Fibroblast of lung (primary cell): ENCODE data around the gene SLC22A12. TPM values are rescaled to one million over a fixed set of nuclear protein-coding genes. Genes with fewer than 3 reads are reported as not detected.

Experiments
- DNase-seq, 2 donors: peaks; one replicate each; pipeline versions ENCODE4 v3.0.0 to v3.0.0-alpha.2; 2010; ENCODE audit warnings: low read depth in 2 of 2
- H2AFZ ChIP-seq: 2 replicates; pipeline ENCODE4 v1.5.1; 2012; ENCODE audit warnings: low read length, control low read depth, inconsistent platforms
- H3K27ac ChIP-seq: 2 replicates; pipeline ENCODE4 v1.5.1; 2011; ENCODE audit warnings: low read length, control low read depth; ENCODE audit not compliant: insufficient read depth
- H3K27me3 ChIP-seq: 2 replicates; pipeline ENCODE4 v1.5.1; 2011; ENCODE audit warnings: mild to moderate bottlenecking, low read length; ENCODE audit not compliant: control insufficient read depth, insufficient read depth
- H3K36me3 ChIP-seq: 2 replicates; pipeline ENCODE4 v1.5.1; 2011; ENCODE audit warnings: low read length; ENCODE audit not compliant: control insufficient read depth, insufficient read depth
- H3K4me1 ChIP-seq: 2 replicates; pipeline ENCODE4 v1.5.1; 2011; ENCODE audit warnings: low read length; ENCODE audit not compliant: control insufficient read depth, insufficient read depth; ENCODE audit errors: extremely low read depth
- H3K4me2 ChIP-seq: 2 replicates; pipeline ENCODE4 v1.5.1; 2011; ENCODE audit warnings: low read length, control low read depth; ENCODE audit not compliant: insufficient read depth; ENCODE audit errors: extremely low read depth
- H3K4me3 ChIP-seq, 4 experiments: fragments of 200-600 bp in 1 of 4; sonication (generic) in 1 of 4; replicated peaks in 1 of 4; 2 replicates each; pipeline ENCODE4 v1.5.1; 2011 to 2016; ENCODE audit warnings: low read length in 4 of 4, low read depth in 3 of 4, mild to moderate bottlenecking in 3 of 4, control low read depth in 2 of 4, inconsistent platforms in 1 of 4, mixed read lengths in 1 of 4; ENCODE audit not compliant: insufficient read depth in 1 of 4; ENCODE audit errors: control extremely low read depth in 1 of 4
- H3K79me2 ChIP-seq: 2 replicates; pipeline ENCODE4 v1.5.1; 2012; ENCODE audit warnings: mild to moderate bottlenecking, low read length, inconsistent platforms; ENCODE audit not compliant: control insufficient read depth, insufficient read depth
- H3K9ac ChIP-seq: 2 replicates; pipeline ENCODE4 v1.5.1; 2011; ENCODE audit warnings: mild to moderate bottlenecking, low read length, control low read depth; ENCODE audit not compliant: insufficient read depth
- H3K9me3 ChIP-seq: 2 replicates; pipeline ENCODE4 v1.5.1; 2012; ENCODE audit warnings: low read depth, low read length; ENCODE audit not compliant: control insufficient read depth, insufficient read depth
- H4K20me1 ChIP-seq: 2 replicates; pipeline ENCODE4 v1.5.1; 2011; ENCODE audit warnings: low read length; ENCODE audit not compliant: control insufficient read depth, insufficient read depth; ENCODE audit errors: extremely low read depth
- EZH2 ChIP-seq: IDR thresholded peaks from 2 replicates; pipeline ENCODE4 v1.5.1; 2012; ENCODE audit warnings: low read length, control low read depth, mild to moderate bottlenecking; ENCODE audit errors: missing control alignments
- polyA plus RNA-seq, 2 donors: library from polyadenylated mRNA; depleted of rRNA in 1 of 2; stranded (reverse) in 1 of 2; unstranded in 1 of 2; fragments of >200 nt; gene quantifications; 2 replicates each; pipeline ENCODE4 v1.2.1, GENCODE V29; 2011 to 2012; ENCODE audit warnings: missing spikeins in 1 of 2
- total RNA-seq: library from RNA; depleted of rRNA; stranded (reverse); fragments of >200 nt; gene quantifications from 2 replicates; pipeline ENCODE4 v1.2.1, GENCODE V29; 2014
- TF ChIP-seq, protein P1 (sequence below), 2 donors: IDR thresholded peaks in 1 of 2; conservative IDR thresholded peaks in 1 of 2; 1 replicate in 1 of 2; 2 replicates in 1 of 2; pipeline ENCODE4 v1.5.1; 2011 to 2012; ENCODE audit warnings: low read length in 2 of 2, control low read depth in 1 of 2, inconsistent platforms in 1 of 2, low read depth in 1 of 2, mild to moderate bottlenecking in 1 of 2

SLC22A12 gene
- total and polyA plus RNA-seq, 2 donors (not counting 1 experiment from before 2014, with no cell fraction given), result not detected

DNA sequence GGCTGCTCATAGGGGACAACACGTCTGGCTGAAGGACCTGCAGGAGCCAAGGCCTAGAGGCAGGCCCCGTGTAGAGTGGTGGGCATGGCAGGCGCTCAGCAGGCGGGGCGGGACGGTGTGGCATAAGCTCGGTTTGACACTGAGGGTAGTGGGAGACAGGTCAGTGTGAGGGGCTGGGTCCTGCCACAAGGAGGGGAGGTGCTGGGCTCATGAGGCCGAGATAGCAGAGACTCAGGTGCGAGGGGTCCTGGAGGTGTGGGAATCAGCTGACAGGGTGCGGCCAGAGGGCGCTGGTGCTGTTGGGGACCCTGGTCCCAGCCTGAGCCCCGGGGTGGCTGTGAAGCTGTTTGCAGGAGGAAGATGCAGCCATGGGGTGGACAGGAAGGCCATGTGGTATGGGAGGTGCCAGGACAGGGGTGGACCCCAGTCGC is 6.7 kb downstream of the SLC22A12 start:
- Histone ChIP-seq H3K4me2 (no peak overlapping the region), H3K36me3 (no peaks in the 10 kb centered on the region), H3K9me3 (no peaks in the 10 kb centered on the region), H2AFZ (no peak overlapping the region), H3K79me2 (no peaks in the 10 kb centered on the region), H3K4me3 (no peak overlapping the region), H3K27ac (no peak overlapping the region), H4K20me1 (no peaks in the 10 kb centered on the region), H3K27me3 (no peaks in the 10 kb centered on the region), H3K4me1 (no peaks in the 10 kb centered on the region), H3K9ac (no peak overlapping the region)
- no peak for TF ChIP-seq EZH2
- TF ChIP-seq, protein P1, sequence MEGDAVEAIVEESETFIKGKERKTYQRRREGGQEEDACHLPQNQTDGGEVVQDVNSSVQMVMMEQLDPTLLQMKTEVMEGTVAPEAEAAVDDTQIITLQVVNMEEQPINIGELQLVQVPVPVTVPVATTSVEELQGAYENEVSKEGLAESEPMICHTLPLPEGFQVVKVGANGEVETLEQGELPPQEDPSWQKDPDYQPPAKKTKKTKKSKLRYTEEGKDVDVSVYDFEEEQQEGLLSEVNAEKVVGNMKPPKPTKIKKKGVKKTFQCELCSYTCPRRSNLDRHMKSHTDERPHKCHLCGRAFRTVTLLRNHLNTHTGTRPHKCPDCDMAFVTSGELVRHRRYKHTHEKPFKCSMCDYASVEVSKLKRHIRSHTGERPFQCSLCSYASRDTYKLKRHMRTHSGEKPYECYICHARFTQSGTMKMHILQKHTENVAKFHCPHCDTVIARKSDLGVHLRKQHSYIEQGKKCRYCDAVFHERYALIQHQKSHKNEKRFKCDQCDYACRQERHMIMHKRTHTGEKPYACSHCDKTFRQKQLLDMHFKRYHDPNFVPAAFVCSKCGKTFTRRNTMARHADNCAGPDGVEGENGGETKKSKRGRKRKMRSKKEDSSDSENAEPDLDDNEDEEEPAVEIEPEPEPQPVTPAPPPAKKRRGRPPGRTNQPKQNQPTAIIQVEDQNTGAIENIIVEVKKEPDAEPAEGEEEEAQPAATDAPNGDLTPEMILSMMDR (conservative IDR thresholded peaks at IDR 0.05 in 1 of 2, IDR thresholded peaks at IDR 0.05 in 1 of 2; ENCODE audit: low read depth in 1 of 2, low read length in 2 of 2), result no peak
- DNase-seq, result no peak

DNA sequence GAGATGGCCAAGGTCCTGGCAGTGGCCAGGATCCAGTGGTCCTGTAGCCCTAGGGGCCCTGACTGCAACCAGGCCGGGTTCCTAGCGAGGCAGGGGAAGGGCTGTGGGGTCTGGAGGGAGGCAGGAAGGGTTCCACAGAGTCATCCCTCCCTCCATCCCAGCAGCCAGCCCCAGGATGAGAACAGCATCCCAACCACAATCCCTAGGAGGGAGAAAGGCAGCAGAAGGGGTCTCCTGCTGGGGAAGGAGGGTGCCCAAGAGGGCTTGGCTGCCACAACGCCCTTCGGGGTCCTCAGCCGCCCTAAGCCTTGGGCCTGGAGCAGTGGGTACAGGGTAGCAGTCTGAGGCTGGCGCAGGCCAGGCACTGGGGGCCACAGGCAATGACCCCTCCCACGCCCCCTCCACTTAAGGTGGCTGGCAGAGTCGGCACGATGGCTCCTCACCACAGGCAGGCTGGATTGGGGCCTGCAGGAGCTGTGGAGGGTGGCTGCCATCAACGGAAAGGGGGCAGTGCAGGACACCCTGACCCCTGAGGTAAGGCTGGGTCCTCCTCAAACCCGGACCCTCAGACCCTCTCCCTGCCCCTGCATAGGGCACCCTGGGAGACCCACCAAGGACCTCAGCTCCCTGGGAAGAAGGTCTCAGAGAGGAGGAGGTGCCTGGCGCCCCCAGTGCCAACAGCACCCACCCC is 7.2 kb downstream of the SLC22A12 start:
- TF ChIP-seq, protein P1 (conservative IDR thresholded peaks at IDR 0.05 in 1 of 2, IDR thresholded peaks at IDR 0.05 in 1 of 2; ENCODE audit: low read depth in 1 of 2, low read length in 2 of 2), result no peak
- TF ChIP-seq EZH2, result no peak
- H3K36me3 ChIP-seq, result no peaks in the 10 kb centered on the region
- H3K27me3 ChIP-seq, result no peaks in the 10 kb centered on the region
- no peak overlapping the region for H3K27ac ChIP-seq
- no peaks in the 10 kb centered on the region for H4K20me1 ChIP-seq
- no peaks in the 10 kb centered on the region for H3K9me3 ChIP-seq
- H3K4me3 ChIP-seq, result no peak overlapping the region
- no peak overlapping the region for H2AFZ ChIP-seq
- H3K79me2 ChIP-seq, result no peaks in the 10 kb centered on the region
- no peak overlapping the region for H3K4me2 ChIP-seq
- H3K4me1 ChIP-seq, result no peaks in the 10 kb centered on the region
- no peak overlapping the region for H3K9ac ChIP-seq
- DNase-seq, result no peak

DNA sequence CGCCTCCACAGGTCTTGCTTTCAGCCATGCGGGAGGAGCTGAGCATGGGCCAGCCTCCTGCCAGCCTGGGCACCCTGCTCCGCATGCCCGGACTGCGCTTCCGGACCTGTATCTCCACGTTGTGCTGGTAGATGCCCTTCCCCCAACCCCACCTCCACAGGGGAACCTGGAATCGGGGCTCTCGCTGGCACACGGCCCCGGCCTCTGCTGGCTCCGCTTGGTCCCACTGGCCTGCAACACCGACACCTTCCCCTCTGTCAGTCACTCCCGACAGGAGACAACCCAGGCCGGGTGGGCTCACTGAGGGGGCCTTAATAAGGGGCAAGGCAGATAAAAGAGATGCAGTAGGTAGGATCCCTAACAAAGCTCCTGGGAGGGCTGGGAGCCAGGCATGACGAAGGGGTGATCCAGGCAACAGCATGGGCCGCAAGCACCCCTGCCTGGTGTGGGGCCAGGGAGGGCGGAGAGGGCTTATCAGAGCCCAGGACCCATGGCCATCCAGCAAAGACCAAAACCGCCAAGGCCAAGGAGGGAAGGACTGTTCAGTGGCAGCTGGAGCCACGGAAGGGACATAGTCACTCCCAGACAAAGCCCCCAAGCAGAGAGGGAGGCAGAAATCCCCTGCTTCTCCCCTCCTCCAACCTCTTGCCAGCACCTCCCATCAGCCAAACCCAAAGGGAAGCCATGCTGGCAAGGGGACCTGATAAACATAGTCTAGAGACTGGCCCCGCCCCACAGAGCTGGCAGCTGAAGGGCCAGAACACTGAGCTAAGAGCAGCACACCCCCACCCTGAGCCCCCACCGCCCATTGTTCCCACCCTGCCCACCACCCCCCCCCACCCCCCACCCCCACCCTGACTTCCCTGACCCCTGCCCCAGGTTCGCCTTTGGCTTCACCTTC is 8.0 kb downstream of the SLC22A12 start:
- Histone ChIP-seq H3K27ac (no peak overlapping the region), H4K20me1 (peaks cover 2% of the 10 kb centered on the region), H3K4me3 (no peak overlapping the region), H3K79me2 (no peaks in the 10 kb centered on the region), H3K27me3 (no peaks in the 10 kb centered on the region), H2AFZ (no peak overlapping the region), H3K9ac (no peak overlapping the region), H3K4me2 (no peak overlapping the region), H3K4me1 (no peaks in the 10 kb centered on the region), H3K36me3 (no peaks in the 10 kb centered on the region), H3K9me3 (no peaks in the 10 kb centered on the region)
- no peak for TF ChIP-seq EZH2
- TF ChIP-seq, protein P1 (conservative IDR thresholded peaks at IDR 0.05 in 1 of 2, IDR thresholded peaks at IDR 0.05 in 1 of 2; ENCODE audit: low read depth in 1 of 2, low read length in 2 of 2), result no peak
- no peak for DNase-seq
